ENCODE data around the gene TENT5C. TPM values are rescaled to one million over a fixed set of nuclear protein-coding genes. Genes with fewer than 3 reads are reported as not detected.
"Not testable (repeated sequence)": the region's sequence is repeated elsewhere in the genome, so short reads cannot be mapped to it uniquely, and the experiment has no call there.

Gene TENT5C
- total RNA-seq: 1 to 10 TPM; 1.9 to 4.3 (median 2.8) TPM

DNA sequence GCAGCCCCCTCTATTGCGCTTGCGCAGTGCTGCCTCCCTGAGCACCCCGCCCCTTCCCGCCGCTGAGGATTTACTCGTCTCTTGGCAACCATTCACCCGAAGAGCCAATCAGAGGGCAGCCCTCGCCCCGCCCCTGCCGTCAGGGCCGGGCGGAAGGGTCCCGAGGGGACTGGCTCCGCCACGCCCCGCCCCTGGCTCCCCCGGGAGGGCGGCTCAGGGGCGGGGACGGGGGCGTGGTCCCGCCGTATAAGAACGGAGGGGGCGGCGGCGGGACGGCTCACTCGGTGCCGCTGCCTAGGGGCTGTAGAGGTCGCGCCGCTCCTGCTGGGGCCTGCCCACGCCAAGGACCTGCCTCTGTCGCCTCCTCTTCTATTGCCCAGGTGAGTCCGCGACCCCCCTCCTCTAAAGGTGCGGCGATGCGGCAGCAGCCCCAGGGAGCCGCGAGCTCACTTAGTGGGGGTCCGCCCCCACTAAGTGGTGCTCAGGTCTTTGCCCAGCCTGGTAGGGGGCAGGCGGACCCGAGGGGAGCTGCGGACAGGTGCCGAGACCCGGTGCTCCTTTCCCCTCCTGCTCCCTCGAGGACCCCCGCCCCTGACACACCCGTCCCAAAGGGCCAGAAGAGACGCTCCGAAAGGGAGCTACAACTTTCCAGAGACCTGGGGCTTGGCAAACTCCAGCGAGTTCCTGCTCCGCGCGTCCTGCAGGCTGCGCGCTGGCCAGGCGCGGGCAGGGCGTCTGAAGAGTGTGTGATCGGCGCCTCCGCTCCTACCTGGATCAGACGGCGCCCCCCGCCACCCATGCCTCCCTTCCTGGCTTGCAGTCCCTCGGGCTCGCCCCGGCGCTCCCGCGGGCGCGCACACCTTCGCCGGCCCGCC is at the start of gene TENT5C:
TSS of gene TENT5C (plus strand) at position 275 of the 875 bp plus-strand sequence. CDS start 16,821 bp downstream, outside the sequence.
- intact Hi-C loops (cut with DNase I; ENCODE audit: low total_unique reads): no loop called here
- H3K4me3 ChIP-seq (ENCODE audit: low read depth, poor library complexity, severe bottlenecking): peak within 1 kb of the TSS; percentile 73
- TF ChIP-seq POLR2A (IDR thresholded peaks at IDR 0.05): peak in 1 of 2 donors; percentile 44
- TF ChIP-seq, protein P1, sequence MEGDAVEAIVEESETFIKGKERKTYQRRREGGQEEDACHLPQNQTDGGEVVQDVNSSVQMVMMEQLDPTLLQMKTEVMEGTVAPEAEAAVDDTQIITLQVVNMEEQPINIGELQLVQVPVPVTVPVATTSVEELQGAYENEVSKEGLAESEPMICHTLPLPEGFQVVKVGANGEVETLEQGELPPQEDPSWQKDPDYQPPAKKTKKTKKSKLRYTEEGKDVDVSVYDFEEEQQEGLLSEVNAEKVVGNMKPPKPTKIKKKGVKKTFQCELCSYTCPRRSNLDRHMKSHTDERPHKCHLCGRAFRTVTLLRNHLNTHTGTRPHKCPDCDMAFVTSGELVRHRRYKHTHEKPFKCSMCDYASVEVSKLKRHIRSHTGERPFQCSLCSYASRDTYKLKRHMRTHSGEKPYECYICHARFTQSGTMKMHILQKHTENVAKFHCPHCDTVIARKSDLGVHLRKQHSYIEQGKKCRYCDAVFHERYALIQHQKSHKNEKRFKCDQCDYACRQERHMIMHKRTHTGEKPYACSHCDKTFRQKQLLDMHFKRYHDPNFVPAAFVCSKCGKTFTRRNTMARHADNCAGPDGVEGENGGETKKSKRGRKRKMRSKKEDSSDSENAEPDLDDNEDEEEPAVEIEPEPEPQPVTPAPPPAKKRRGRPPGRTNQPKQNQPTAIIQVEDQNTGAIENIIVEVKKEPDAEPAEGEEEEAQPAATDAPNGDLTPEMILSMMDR (IDR thresholded peaks at IDR 0.05): no peak
- WGBS, 2 donors: 0 to 1% methylated on average over 43 to 52 of the region's 79 CpGs
- peak; percentile 96 to 99 for DNase-seq (ENCODE audit: low spot score in 2 of 2)

DNA sequence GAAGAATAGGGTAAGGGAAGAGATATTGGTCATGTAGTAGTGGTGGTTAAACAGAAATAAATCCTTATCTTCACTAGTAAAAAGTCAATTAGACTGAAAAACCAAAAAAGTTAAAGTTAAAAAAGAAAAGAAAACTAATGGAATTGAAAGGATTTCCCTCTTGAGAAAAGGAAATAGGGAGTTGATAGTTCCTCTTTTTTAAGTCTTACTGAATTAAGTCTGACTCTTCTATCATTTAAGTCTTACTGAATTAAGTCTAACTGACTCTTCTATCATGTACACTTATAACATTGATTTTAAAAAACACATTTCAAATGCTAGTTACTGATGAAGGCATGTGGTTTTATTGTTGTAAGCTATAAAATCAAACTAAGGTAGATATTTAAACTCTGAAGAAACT is 49.5 kb upstream of the TENT5C start:
- no peak overlapping the region for H3K4me3 ChIP-seq (ENCODE audit: low read depth, poor library complexity, severe bottlenecking)
- intact Hi-C loops (cut with DNase I; ENCODE audit: low total_unique reads): no loop called here
- no peak for TF ChIP-seq POLR2A (IDR thresholded peaks at IDR 0.05)
- TF ChIP-seq, protein P1 (IDR thresholded peaks at IDR 0.05): no peak
- DNase-seq (ENCODE audit: low spot score in 2 of 2): no peak

DNA sequence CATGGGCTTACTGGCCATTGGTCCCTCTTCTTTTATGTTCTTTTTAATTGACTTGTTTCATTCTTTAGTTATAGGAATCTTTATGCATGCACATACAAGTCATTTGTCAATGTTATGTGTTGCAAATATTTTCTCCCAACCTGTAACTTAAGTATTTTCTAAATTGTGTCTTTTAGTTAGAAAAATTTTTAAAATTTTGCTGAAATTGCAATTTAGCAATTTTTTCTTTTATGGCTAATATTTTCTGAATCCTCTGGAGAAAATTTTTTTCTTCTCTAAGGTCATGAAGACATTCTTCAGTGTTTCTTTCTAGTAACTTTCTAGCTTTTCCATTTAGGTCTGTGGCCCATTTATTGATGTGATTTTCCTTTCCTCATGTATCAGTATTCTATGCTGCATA is 48.9 kb upstream of the TENT5C start:
- intact Hi-C loops (cut with DNase I; ENCODE audit: low total_unique reads): no loop called here
- no peak overlapping the region for H3K4me3 ChIP-seq (ENCODE audit: low read depth, poor library complexity, severe bottlenecking)
- DNase-seq (ENCODE audit: low spot score in 2 of 2): no peak
- TF ChIP-seq, protein P1 (IDR thresholded peaks at IDR 0.05): no peak
- no peak for TF ChIP-seq POLR2A (IDR thresholded peaks at IDR 0.05)

DNA sequence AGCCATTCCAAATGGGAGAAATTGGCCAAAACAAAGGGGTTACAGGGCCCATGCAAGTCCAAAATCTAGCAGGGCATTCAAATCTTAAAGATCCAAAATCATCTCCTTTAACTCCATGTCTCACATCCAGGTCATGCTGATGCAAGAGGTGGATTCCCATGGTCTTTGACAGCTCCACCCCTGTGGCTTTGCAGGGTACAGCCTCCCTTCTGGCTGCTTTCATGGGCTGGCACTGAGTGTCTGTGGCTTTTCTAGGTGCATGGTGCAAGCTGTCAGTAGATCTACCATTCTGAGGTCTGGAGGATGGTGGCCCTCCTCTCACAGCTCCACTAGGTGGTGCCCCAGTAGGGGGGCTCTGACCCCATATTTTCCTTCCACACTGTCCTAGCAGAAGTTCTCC is 47.4 kb upstream of the TENT5C start:
- intact Hi-C loops (cut with DNase I; ENCODE audit: low total_unique reads); DNase-seq (ENCODE audit: low spot score in 2 of 2); H3K4me3 ChIP-seq (ENCODE audit: low read depth, poor library complexity, severe bottlenecking): not testable (repeated sequence)

DNA sequence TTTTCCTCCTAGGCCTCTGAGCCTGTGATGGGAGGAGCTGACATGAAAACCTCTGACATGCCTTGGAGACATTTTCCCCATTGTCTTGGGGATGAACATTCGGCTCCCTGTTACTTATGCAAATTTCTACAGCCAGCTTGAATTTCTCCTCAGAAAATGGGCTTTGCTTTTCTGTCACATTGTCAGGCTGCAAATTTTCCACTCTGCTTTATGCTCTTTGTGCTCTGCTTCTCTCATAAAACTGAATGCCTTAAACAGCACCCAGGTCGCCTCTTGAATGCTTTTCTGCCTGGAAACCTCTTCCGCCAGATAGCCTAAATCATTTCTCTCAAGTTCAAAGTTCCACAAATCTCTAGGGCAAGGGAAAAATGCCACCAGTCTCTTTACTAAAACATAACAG is 46.7 kb upstream of the TENT5C start:
- TF ChIP-seq, protein P1 (IDR thresholded peaks at IDR 0.05): no peak
- TF ChIP-seq POLR2A (IDR thresholded peaks at IDR 0.05): no peak
- no peak overlapping the region for H3K4me3 ChIP-seq (ENCODE audit: low read depth, poor library complexity, severe bottlenecking)
- intact Hi-C loops (cut with DNase I; ENCODE audit: low total_unique reads): no loop called here
- WGBS, 2 donors: 89 to 91% methylated on average over 3 of the region's 3 CpGs
- no peak for DNase-seq (ENCODE audit: low spot score in 2 of 2)

DNA sequence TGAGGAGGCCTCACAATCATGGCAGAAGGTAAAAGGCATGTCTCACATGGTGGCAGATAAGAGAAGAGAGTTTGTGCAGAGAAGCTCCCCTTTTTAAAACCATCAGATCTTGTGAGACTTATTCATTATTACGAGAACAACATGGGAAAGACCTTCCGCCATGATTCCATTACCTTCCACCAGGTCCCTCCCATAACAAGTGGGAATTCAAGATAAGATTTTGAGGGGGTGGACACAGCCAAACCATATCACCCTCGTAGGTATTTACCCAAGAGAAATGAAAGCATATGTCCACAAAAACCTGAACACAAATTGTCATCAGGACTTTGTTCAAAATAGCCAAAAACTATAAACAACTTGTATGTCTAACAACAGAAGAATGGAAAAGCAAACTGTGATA is 45.9 kb upstream of the TENT5C start:
- TF ChIP-seq, protein P1 (IDR thresholded peaks at IDR 0.05): no peak
- no peak for TF ChIP-seq POLR2A (IDR thresholded peaks at IDR 0.05)
- no peak overlapping the region for H3K4me3 ChIP-seq (ENCODE audit: low read depth, poor library complexity, severe bottlenecking)
- no peak for DNase-seq (ENCODE audit: low spot score in 2 of 2)
- intact Hi-C loops (cut with DNase I; ENCODE audit: low total_unique reads): no loop called here
- 75 to 79% methylated on average over 3 of the region's 3 CpGs for WGBS, 2 donors
